CMK (cell line): ENCODE data around the gene ALAS2.
"Not testable (repeated sequence)": the region's sequence is repeated elsewhere in the genome, so short reads cannot be mapped to it uniquely, and the experiment has no call there.

ENCODE experiments used
- DNase-seq: peaks from one replicate; pipeline ENCODE4 v3.0.0-alpha.2; 2010; ENCODE audit warnings: low read depth

ALAS2 gene

GRCh38 chrX:55030271-55031205 lies at the start of gene ALAS2:
Gene ALAS2 (minus strand): TSS chrX:55030977. CDS start chrX:55026000, 4,977 bp downstream.
- DNase-seq = no peak

GRCh38 chrX:55074851-55075467 lies 44.2 kb upstream of the ALAS2 start, which contains the start of gene PAGE2B:
Gene PAGE2B (plus strand): TSS chrX:55075030. CDS start chrX:55076042, 1,012 bp downstream.
- no peak for DNase-seq

- DNase-seq = no peak
These were observed 41.5 kb upstream of the ALAS2 start for GRCh38 chrX:55072286-55072685.

- not testable (repeated sequence) for DNase-seq
These were observed 36.4 kb upstream of the ALAS2 start for GRCh38 chrX:55067180-55067579.

- no peak for DNase-seq
These were observed 27.0 kb upstream of the ALAS2 start for GRCh38 chrX:55057675-55058249.

- no peak for DNase-seq
These were observed 26.3 kb upstream of the ALAS2 start for GRCh38 chrX:55056820-55057674.

GRCh38 chrX:55050599-55050998 lies 19.8 kb upstream of the ALAS2 start:
- DNase-seq = not testable (repeated sequence)

- DNase-seq = no peak
These were observed 10.7 kb upstream of the ALAS2 start for GRCh38 chrX:55041514-55041913.

GRCh38 chrX:55039471-55039870 lies 8.7 kb upstream of the ALAS2 start:
- no peak for DNase-seq

GRCh38 chrX:55033429-55033828 lies 2.7 kb upstream of the ALAS2 start:
- no peak for DNase-seq

GRCh38 chrX:55029291-55029690 lies 1.5 kb downstream of the ALAS2 start:
- no peak for DNase-seq

GRCh38 chrX:55028611-55029010 lies 2.2 kb downstream of the ALAS2 start:
- DNase-seq = no peak

- DNase-seq = peak; percentile 75
These were observed 2.7 kb downstream of the ALAS2 start for GRCh38 chrX:55028040-55028439.

GRCh38 chrX:55026840-55027239 lies 3.9 kb downstream of the ALAS2 start:
- no peak for DNase-seq

GRCh38 chrX:55026143-55026542 lies 4.6 kb downstream of the ALAS2 start:
- no peak for DNase-seq

GRCh38 chrX:55014897-55015299 lies 15.9 kb downstream of the ALAS2 start:
- DNase-seq = peak; percentile 92

- no peak for DNase-seq
These were observed 19.5 kb downstream of the ALAS2 start for GRCh38 chrX:55011294-55011693.

- no peak for DNase-seq
These were observed 22.0 kb downstream of the ALAS2 start for GRCh38 chrX:55008571-55009358.

GRCh38 chrX:55007656-55008055 lies 23.1 kb downstream of the ALAS2 start:
- DNase-seq = no peak

- DNase-seq = no peak
These were observed 23.8 kb downstream of the ALAS2 start for GRCh38 chrX:55006827-55007621.
